Prostate gland (tissue), 2 donors: Measurements from ENCODE around the gene FOSL2. TPM values are rescaled to one million over a fixed set of nuclear protein-coding genes. Genes with fewer than 3 reads are reported as not detected.

Source experiments
- DNase-seq: peaks from one replicate; pipeline ENCODE4 v3.0.0-alpha.2; 2019; ENCODE audit warnings: low spot score
- H3K27ac ChIP-seq, 2 donors: fragments of 200-600 bp; sonication (generic); 2 replicates each; pipeline ENCODE4 v1.5.1; 2017 to 2019
- H3K27me3 ChIP-seq: fragments of 200-600 bp; sonication (generic); replicated peaks from 2 replicates; pipeline ENCODE4 v1.5.1; 2019; ENCODE audit not compliant: insufficient read depth
- H3K36me3 ChIP-seq, 2 donors: fragments of 200-600 bp; sonication (generic); 1 replicate in 1 of 2; 2 replicates in 1 of 2; pipeline versions ENCODE4 v1.5.1 to v1.8.1; 2017 to 2019
- H3K4me1 ChIP-seq: fragments of 200-600 bp; sonication (generic); replicated peaks from 2 replicates; pipeline ENCODE4 v1.5.1; 2019
- H3K4me3 ChIP-seq, 2 donors: fragments of 200-600 bp; sonication (generic); 2 replicates each; pipeline ENCODE4 v1.5.1; 2017 to 2019
- H3K9me3 ChIP-seq: fragments of 200-600 bp; sonication (generic); 2 replicates; pipeline ENCODE4 v1.5.1; 2017
- CTCF ChIP-seq, 4 experiments: fragments of 200-600 bp in 2 of 4; fragments of 450-650 bp in 2 of 4; sonication (generic) in 2 of 4; IDR thresholded peaks; 1 replicate in 3 of 4; 2 replicates in 1 of 4; pipeline ENCODE4 v1.5.1; 2016 to 2019; ENCODE audit warnings: antibody characterized with exemption in 4 of 4, mild to moderate bottlenecking in 2 of 4, moderate library complexity in 2 of 4
- POLR2A ChIP-seq: fragments of 450-650 bp; IDR thresholded peaks from one replicate; pipeline ENCODE4 v1.6.1; 2016; ENCODE audit warnings: antibody characterized with exemption, mild to moderate bottlenecking
- POLR2AphosphoS5 ChIP-seq: sonication (generic); formaldehyde crosslinking; IDR thresholded peaks from one replicate; pipeline ENCODE4 v1.6.1; 2017; ENCODE audit warnings: antibody characterized with exemption
- WGBS: methylation state at CpG from one replicate; pipeline ENCODE4 v1.1.5; 2018; 5-methylcytosine and 5-hydroxymethylcytosine counted together
- intact Hi-C: fragments of 100-400 bp; cut with DNase I; formaldehyde crosslinking; loops from one replicate; pipeline ENCODE4 v1.14.2; 2022
- total RNA-seq, 2 donors: library from RNA; depleted of rRNA; stranded (reverse); fragments of >200 nt; gene quantifications; one replicate each; pipeline ENCODE4 v1.1.0, GENCODE V29; 2016

Gene FOSL2
- total RNA-seq, 2 donors from 2014 or later: 57.4 to 94.2 TPM

DNA sequence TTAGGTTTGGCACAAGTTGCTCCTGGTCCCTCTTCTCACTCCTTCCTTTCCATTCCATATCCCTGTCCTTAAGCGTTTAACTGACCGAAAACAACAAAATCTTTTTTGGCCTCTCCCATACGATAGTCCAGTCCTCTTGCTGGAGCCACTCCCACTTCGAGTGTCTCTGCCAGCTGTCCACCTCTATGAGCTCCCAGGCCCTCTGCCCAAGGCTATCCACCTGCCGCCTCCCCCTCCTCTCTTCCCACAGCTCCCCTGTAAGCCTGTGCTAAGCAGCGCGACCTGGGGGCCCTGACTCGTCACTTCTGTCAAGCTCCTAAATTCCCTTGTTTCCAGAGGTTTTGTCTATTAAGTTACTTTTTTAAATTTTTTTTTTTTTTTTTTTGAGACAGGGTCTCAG, 47.0 kb upstream of the FOSL2 start:
- no peak for DNase-seq
- 82% methylated on average over 8 of the region's 8 CpGs for WGBS
- H3K4me3 ChIP-seq: no peak overlapping the region
- H3K27me3 ChIP-seq: no peaks in the 10 kb centered on the region
- no peaks in the 10 kb centered on the region for H3K36me3 ChIP-seq
- no peak overlapping the region for H3K27ac ChIP-seq
- intact Hi-C loops: loop anchor here (5.0 kb wide), 1 partner anchor 42 kb away; no protein-coding TSS in a partner anchor
- no peaks in the 10 kb centered on the region for H3K9me3 ChIP-seq
- TF ChIP-seq POLR2AphosphoS5 (no peak), POLR2A (no peak), CTCF (IDR thresholded peaks at IDR 0.05) (no peak)
- H3K4me1 ChIP-seq: peaks cover 9% of the 10 kb centered on the region

DNA sequence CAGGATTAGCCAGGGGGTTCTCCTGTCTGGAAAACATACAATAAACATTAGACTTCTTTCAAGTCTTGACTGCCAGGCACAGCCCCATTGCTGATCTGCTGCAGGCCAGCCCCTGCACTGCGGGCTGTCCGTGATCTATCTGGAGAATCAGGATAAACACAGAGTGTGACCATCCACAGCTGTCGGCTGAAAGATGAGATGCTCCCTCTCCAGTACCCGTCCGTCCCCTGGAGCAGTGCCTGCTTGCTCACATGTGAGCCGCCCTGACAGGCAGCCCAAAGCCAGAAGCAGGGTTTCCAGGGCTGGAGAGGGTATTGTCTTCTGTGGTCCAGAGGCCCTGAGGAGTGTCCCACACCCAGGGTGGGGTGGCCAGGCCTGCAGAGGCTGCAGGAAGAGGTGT, 46.1 kb upstream of the FOSL2 start:
- intact Hi-C loops: loop anchor here (5.0 kb wide), 1 partner anchor 41 kb away; no protein-coding TSS in a partner anchor
- Histone ChIP-seq H3K27me3 (no peaks in the 10 kb centered on the region), H3K27ac (no peak overlapping the region), H3K9me3 (no peaks in the 10 kb centered on the region), H3K4me3 (no peak overlapping the region), H3K36me3 (no peaks in the 10 kb centered on the region), H3K4me1 (peaks cover 5% of the 10 kb centered on the region)
- 73% methylated on average over 2 of the region's 6 CpGs for WGBS
- no peak for TF ChIP-seq POLR2A
- no peak for TF ChIP-seq POLR2AphosphoS5
- TF ChIP-seq CTCF (IDR thresholded peaks at IDR 0.05): no peak
- DNase-seq: no peak

- H3K36me3 ChIP-seq: no peaks in the 10 kb centered on the region
- H3K27ac ChIP-seq: no peak overlapping the region
- H3K4me3 ChIP-seq: no peak overlapping the region
- intact Hi-C loops: loop anchor here (5.0 kb wide), 1 partner anchor 40 kb away; no protein-coding TSS in a partner anchor
- H3K27me3 ChIP-seq: no peaks in the 10 kb centered on the region
- peaks cover 5% of the 10 kb centered on the region for H3K4me1 ChIP-seq
- no peak for DNase-seq
- WGBS: 96% methylated on average over 6 of the region's 6 CpGs
- TF ChIP-seq POLR2A (no peak), CTCF (IDR thresholded peaks at IDR 0.05) (no peak), POLR2AphosphoS5 (no peak)
- H3K9me3 ChIP-seq: no peaks in the 10 kb centered on the region
These were observed 45.5 kb upstream of the FOSL2 start for GRCh38 chr2:28347193-28347592.

DNA sequence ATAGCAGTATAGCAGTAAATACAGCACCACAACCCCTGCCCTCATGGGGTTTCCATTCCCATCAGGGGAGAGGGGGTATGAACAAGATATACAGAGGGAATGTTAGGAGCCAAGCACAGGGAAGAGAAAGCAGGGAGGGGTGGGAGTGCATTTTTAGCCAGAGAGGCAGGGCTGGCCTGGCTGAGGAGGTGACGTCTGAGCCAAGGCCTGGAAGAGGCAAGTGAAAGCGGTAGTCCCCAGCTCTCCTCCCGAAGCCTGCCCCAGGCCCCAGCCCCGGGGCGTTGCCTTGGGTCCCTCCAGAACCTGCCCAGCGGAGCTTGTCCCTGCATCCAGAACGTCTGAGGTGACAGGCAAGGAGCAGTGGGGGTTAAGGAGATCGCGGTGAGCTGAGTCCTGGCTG, 45.1 kb upstream of the FOSL2 start:
- no peaks in the 10 kb centered on the region for H3K27me3 ChIP-seq
- H3K27ac ChIP-seq: no peak overlapping the region
- H3K4me3 ChIP-seq: no peak overlapping the region
- H3K4me1 ChIP-seq: peaks cover 4% of the 10 kb centered on the region
- no peaks in the 10 kb centered on the region for H3K36me3 ChIP-seq
- intact Hi-C loops: loop anchor here (5.0 kb wide), 1 partner anchor 40 kb away; no protein-coding TSS in a partner anchor
- TF ChIP-seq POLR2A: no peak
- TF ChIP-seq CTCF (IDR thresholded peaks at IDR 0.05): no peak
- TF ChIP-seq POLR2AphosphoS5: no peak
- no peaks in the 10 kb centered on the region for H3K9me3 ChIP-seq
- 87% methylated on average over 9 of the region's 9 CpGs for WGBS
- DNase-seq: no peak

- no peak for DNase-seq
- Histone ChIP-seq H3K27me3 (no peaks in the 10 kb centered on the region), H3K9me3 (no peaks in the 10 kb centered on the region), H3K27ac (no peak overlapping the region), H3K4me3 (no peak overlapping the region), H3K4me1 (no peaks in the 10 kb centered on the region), H3K36me3 (no peaks in the 10 kb centered on the region)
- intact Hi-C loops: loop anchor here (5.0 kb wide), 1 partner anchor 39 kb away; no protein-coding TSS in a partner anchor
- 59% methylated on average over 10 of the region's 10 CpGs for WGBS
- TF ChIP-seq CTCF (IDR thresholded peaks at IDR 0.05) (no peak), POLR2A (no peak), POLR2AphosphoS5 (no peak)
These were observed 44.5 kb upstream of the FOSL2 start for GRCh38 chr2:28348149-28348567.
